GM19328 (cell line): ENCODE measurements around the gene SYNPR.

Experiments
- ATAC-seq: cut with Tn5 transposase; IDR thresholded peaks from one replicate; pipeline ENCODE4 v1.9.1; 2021; ENCODE audit warnings: mild to moderate bottlenecking, moderate library complexity; ENCODE audit not compliant: unreplicated experiment

SYNPR gene

DNA sequence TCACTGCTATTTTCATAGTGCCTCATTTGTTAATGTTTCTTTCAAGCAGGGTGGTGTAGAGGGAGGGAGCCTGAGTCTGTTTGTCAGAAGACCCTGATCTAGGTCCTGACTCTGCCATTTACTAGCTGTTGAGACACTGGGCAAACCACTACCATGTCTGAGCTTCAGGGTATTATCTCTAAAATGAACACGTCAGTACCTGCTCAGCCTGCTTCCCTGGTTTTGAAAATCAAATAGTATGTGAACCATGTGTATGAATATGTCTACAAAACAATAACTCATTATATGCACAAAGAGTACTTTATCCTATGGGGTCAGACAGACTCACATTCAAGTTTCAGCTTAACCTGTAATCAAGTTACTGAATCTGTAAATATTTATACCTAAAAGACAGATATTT is 25.1 kb downstream of the SYNPR start:
- ATAC-seq, result no peak

- no peak for ATAC-seq
Measured at GRCh38 chr3:63304421-63304820, 26.3 kb downstream of the SYNPR start.

DNA sequence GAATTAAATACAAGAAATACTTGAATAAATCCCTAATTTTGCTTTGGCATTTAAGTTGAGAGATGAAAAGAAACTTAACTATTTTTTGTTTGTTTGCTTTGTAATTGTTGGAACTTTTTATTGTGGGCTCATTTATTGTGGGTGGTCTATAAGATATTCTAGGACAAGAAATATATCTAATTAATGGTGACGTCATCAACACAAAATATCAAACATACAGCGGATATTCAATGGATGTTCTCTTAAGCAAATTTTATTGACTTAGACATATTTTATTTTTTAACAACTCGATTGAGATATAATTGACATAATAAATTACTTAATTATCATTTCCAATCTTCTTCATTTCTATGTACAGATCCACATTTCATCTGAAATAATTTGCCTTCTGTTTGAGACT is 30.0 kb downstream of the SYNPR start:
- no peak for ATAC-seq

GRCh38 chr3:63309768-63310167 is 31.7 kb downstream of the SYNPR start:
- ATAC-seq, result no peak

GRCh38 chr3:63323766-63324165 is 45.7 kb downstream of the SYNPR start:
- no peak for ATAC-seq

DNA sequence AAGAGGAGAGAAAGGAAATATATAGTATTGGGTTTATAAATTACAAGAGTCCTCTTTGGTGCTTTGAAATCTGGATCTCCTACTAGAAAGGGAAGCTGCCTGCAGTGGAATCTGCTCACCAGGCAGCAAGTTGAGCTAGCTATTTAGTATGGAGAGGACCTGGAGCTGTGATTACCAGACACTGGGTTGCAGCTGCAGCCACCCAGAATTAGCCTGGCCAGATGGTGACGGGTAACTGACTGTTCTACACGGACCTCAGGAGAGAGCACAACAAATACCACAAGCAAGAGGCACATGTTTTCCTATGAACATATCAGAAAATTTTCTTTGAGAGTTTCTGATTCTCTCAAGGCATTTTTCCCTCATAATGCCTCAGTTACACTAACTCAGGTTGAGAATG is 46.5 kb downstream of the SYNPR start:
- ATAC-seq, result no peak

DNA sequence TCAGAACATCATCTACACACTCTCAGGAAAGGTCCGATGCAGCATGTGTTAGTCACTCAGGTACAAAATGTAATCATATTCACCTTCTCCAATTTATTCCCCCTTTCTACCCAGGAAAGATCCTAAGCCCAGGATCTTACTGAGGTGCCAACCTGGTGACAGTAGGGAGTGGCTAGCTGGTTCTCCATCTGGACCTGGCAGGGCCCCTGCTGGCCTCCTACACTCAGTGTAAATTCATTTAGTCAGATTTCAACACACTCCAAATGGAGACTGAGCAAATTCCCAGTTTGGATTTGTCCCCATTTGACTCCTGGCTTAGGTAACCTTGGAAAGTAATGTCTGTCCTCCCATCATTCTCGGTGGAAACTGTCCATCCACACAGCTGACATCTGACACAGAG is 47.3 kb downstream of the SYNPR start:
- ATAC-seq, result no peak

- no peak for ATAC-seq
Measured at GRCh38 chr3:63328365-63328764, 50.3 kb downstream of the SYNPR start.

DNA sequence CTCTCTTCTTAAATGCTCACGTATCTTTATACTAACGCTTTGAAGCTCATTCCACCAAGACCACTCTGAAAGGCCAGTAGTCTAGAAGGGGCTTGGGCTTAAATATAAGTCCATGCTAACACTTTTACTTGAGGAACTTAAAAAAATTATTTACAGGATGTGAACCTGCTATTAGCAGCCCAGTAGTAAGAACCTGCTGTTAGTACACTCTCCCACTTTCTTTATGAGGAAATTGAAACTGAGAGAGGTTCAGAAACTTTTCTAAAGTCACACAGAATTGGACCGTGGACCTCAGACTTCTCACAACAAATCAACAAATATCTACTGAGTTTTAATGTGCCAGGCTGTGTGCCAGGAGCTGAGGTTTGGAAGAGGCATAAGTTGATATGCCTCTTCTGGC is 53.4 kb downstream of the SYNPR start:
- no peak for ATAC-seq

- ATAC-seq, result no peak
Measured at GRCh38 chr3:63333815-63334214, 55.7 kb downstream of the SYNPR start.

DNA sequence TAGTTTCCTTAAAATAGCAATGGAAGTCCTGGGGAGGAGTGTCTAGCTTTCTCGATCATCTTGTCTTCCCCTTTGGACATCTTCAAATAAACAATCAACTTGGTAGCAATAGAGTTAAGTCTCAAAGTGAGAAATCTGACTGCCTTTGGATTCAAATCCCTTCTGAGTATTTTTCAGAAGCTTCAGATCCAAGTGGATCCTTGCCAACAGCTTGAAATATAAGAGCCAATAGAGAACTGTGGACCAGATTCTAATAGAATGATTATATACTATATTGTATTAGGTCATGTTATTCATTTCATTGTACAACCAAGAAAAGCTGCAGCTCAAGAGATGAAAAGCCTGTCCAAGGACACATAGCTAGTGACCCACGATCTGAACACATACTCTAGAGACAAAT is 60.2 kb downstream of the SYNPR start:
- no peak for ATAC-seq

- ATAC-seq, result no peak
Measured at GRCh38 chr3:63343674-63344073, 65.6 kb downstream of the SYNPR start.

DNA sequence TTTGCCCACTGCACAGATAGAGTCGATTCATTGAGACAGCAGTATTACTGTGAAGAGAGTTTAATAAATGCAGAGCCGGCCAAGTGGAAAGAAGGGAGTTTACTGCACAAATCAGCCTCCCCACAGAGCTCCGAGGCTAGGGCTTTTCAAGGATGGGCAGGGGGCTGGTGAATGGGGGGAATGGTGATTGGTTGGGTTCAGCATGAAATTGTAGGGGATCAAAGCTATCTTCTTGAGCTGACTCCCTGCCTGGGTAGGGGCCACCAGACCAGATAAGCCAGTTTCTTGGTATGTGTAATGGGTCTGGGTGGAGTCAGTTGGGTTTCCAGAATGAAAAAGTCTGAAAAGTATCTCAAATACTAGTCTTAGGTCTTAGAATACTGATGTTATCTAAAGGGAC is 66.6 kb downstream of the SYNPR start:
- ATAC-seq, result no peak

GRCh38 chr3:63349583-63350573 is 71.8 kb downstream of the SYNPR start:
- ATAC-seq, result no peak

GRCh38 chr3:63351159-63352007 is 73.3 kb downstream of the SYNPR start:
- no peak for ATAC-seq

DNA sequence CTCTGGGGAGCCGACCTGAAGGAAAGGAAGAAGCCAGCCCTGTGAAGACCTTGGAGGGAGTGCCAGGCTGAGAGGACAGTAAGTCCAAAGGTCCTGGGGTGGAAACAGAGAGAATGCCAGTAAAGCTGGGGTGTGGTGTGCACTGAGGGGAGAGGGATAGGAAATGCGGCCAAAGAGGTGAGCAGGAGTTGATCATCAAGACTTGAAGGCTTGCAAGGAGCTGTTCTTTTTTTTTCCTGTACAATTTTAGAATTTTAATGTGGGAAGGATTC is 73.8 kb downstream of the SYNPR start:
- ATAC-seq, result no peak

DNA sequence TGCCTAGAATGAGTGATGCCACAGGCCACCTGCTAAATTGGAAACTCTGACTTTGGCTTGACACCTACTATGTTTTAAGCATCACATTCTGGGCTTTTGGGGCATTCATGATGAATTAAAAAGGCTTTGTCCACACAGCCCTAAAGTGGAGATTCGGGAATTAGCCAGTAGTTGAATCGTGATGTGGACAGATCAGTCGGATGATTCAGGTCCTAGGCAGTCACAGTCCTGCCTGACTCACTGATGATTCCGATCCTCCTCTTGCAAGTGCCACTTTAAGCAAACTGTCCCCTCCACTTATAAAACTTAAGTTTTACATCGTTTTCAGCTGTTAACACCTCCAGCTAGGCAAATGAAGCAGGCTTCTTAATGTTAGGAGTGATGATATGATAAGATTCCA is 75.3 kb downstream of the SYNPR start:
- no peak for ATAC-seq

- no peak for ATAC-seq
Measured at GRCh38 chr3:63354160-63354559, 76.1 kb downstream of the SYNPR start.

DNA sequence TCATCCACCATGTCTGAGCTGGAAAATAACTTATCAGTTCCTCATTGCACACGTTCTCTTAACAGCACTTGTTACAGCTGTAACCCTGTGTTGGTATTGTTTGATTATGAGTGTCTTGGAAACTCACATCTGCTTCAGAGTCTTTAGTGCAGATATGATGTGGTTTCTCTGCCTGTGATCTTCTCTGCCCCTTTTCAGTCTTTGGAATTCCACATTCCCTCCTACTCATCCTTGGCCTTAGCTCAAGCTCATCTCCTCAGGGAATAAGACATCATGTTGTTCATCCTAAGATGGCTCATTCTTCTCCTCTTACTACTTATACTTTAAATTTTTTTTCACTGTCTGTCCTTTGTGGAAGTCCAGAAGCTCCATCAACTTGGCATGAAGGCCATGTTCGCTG is 77.7 kb downstream of the SYNPR start:
- no peak for ATAC-seq

DNA sequence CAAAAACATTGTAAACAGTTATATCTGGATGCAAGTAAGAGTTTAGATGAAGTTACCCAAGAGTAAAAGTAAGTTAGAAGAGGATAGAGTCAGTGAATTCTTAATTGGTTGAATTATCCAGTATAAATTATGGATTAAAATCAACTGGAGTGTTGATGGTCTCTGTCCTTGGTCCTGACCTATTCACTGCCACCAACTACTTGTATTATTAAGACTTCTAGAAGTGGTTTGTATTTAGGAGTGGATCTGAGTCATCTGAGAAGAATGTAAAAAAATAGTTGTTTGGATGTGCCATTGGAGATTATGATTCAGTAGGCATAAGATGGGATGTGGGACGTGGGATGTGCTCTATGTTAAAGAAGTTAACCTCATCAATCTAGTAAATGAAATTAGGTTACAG is 86.4 kb downstream of the SYNPR start:
- ATAC-seq, result no peak

DNA sequence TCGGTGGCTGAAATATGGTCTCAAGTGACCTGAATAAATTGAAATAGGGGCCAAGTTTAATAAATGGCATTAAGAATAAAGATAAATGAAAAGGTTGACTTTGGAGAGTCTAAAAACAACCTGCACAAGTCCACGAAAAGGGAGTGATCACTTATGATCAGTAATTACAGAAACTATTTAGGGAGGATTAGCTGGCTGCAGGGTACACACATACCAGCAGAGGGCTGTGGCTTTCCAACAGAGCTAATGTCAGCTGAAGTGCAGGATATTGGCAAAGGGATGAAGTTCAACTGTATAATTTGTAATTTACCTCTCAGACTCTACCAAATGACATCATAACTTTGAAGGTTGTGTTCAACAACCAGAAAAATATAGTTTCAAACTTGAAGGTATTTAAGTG is 86.8 kb downstream of the SYNPR start:
- ATAC-seq, result no peak

DNA sequence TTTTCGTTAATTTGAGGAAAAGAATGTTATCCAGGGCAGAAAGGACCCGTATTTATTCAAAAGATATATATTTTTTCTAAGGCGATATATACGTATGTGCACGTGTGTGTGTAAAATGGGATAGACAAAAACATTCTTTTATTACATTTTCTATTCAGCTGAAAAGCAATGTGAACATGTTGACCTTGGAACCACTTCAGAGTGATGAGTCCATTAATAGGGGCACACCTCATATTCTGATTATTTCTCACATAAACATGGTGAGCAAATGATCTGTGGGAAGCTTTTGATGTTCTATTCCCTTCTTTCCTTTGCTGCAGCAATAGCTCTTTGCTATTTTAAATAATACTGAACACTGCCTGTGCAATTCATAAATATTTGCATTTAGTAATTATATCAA is 87.6 kb downstream of the SYNPR start:
- no peak for ATAC-seq
